ENCODE measurements around the gene AGT. TPM values are rescaled to one million over a fixed set of nuclear protein-coding genes. Genes with fewer than 3 reads are reported as not detected.

Gene AGT
- 0.16 and 0.89 TPM in 2 replicates for total RNA-seq

DNA sequence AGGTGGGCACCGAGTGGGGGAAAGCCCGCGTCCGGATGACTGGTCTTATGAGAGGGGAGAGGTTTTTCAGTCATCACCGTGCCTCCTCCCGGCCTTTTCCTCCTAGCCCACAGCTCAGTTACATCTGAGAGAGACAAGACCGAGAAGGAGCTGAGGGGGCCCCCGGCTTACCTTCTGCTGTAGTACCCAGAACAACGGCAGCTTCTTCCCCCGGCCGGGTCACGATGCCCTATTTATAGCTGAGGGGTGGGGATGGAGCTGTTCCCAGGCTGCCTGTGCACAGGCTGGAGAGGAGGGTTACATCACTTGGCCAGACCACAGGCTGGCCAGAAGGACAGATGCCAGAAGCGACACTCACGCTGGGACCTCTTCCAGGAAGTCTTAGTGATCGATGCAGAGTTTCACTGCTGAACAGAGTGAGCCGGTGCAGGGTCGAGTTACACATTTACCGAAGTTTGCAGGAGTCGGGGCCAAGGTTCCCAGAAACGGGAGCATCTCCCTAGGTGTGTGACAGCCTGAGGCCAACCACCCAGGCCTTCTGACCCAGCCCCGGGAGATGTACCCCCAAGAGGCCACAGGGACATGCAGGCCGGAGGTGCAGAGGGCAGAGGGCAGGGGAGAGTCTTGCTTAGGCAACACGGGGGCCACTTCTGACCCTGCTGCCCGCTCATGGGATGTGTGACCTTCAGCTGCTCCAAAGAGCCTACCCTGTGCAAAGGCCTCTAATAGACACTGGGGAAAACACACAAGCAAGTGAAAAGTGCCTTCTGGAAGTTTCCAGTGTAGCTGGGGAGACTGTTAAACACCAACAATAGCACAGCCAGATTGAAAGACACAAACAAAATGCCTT is at the start of gene AGT:
Gene AGT, minus strand, starts transcription at position 208 of the 850 bp plus-strand sequence. CDS start 3,299 bp downstream, outside the sequence.

GRCh38 chr1:230747127-230747730 is 33.3 kb upstream of the AGT start, which contains the start of gene CAPN9:
Gene CAPN9 (plus strand): TSS chr1:230747388. CDS start chr1:230747497, 109 bp downstream.

Other genes with a start within 250 kb of the AGT start
- 15.2 and 17.2 TPM in 2 replicates for gene COG2, start 71.6 kb downstream of the AGT start, total RNA-seq
- 0.13 TPM in 1 of 2 replicates, not detected in the other for gene CAPN9, start 33.3 kb upstream of the AGT start, total RNA-seq
- 47.4 and 101 TPM in 2 replicates for gene C1orf198, start 154.4 kb upstream of the AGT start, total RNA-seq

Data from mesangial cell (primary cell).